Fibroblast of villous mesenchyme (primary cell): ENCODE measurements around the gene CYB561D2. TPM values are rescaled to one million over a fixed set of nuclear protein-coding genes. Genes with fewer than 3 reads are reported as not detected.

Experiments used
- DNase-seq: peaks from one replicate; pipeline ENCODE4 v3.0.0-alpha.2; 2010; ENCODE audit warnings: low read depth
- H3K4me3 ChIP-seq: 2 replicates; pipeline ENCODE4 v1.5.1; 2011; ENCODE audit warnings: low read depth, mild to moderate bottlenecking, low read length
- total RNA-seq: library from RNA; depleted of rRNA; stranded (reverse); fragments of >200 nt; gene quantifications from 2 replicates; pipeline ENCODE4 v1.2.3, GENCODE V29; 2012
- TF ChIP-seq, protein P1 (sequence below): IDR thresholded peaks from 2 replicates; pipeline ENCODE4 v1.5.1; 2012; ENCODE audit warnings: low read depth, mild to moderate bottlenecking, low read length; ENCODE audit not compliant: insufficient read depth

The CYB561D2 gene
- total RNA-seq, 1 donor: 23.7 TPM

DNA sequence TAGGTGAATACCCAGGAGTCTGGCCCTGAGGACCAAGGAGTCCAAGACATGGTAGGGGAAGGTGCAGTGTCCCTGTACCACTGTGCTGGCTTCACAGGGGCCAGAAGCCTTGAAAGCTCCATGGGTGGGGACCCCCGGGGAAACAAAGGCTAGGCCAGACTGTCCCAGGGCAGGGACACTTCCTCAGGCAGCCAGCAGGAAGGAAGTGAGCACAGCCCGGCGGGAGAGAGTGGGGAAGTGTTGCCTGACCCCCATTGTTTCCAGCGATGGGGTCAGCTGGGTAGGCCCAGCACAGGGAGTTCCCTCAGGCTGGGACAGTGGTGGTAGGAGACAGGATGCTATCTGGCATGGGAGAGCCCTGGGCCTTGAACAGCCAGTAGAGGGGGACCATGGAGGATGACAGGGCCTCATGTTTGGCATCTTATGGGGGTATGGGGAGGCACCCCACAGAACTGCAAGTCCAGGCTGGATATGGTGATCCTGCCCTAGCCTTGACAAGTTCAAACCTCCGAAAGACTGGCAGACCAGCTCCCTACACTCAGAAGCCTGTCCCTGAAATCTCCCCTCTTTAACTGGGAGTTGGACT is 27.0 kb upstream of the CYB561D2 start:
- H3K4me3 ChIP-seq: no peak overlapping the region
- TF ChIP-seq, protein P1, sequence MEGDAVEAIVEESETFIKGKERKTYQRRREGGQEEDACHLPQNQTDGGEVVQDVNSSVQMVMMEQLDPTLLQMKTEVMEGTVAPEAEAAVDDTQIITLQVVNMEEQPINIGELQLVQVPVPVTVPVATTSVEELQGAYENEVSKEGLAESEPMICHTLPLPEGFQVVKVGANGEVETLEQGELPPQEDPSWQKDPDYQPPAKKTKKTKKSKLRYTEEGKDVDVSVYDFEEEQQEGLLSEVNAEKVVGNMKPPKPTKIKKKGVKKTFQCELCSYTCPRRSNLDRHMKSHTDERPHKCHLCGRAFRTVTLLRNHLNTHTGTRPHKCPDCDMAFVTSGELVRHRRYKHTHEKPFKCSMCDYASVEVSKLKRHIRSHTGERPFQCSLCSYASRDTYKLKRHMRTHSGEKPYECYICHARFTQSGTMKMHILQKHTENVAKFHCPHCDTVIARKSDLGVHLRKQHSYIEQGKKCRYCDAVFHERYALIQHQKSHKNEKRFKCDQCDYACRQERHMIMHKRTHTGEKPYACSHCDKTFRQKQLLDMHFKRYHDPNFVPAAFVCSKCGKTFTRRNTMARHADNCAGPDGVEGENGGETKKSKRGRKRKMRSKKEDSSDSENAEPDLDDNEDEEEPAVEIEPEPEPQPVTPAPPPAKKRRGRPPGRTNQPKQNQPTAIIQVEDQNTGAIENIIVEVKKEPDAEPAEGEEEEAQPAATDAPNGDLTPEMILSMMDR: no peak
- no peak for DNase-seq

DNA sequence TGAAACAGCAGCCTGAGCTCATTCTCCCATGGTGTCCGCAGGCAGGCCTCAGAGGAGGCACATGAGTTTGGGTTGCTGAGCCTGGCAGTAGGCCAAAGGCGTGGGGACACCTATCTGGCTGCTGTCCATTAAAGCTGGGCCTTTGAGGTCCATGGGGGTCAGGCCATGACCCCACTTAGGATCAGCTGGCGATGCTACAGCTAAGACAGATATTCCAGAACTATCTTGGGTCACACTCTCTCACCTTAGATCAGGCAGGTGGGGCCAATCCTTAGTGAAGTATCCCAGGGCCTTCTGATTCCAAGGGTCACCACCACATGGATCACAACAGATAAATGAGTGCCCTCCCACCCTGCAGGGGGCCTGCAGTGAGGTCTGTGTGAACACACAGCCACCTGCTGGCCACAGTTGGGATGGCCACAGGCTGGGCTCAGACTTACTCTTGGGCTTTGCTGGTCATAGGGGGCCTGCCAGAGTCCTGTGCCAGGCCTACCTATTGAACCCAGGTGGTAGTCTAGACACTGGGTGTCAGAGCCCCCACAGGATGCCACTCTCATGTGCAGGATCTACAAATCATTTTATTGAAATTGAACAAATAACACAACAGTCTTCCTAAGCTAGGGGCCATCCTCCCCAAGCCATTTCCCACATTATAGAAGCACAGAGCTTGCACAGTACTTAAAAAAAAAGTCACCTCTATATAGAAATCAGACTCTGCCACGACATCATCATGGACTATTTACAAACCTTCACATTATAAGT is 26.1 kb upstream of the CYB561D2 start:
- TF ChIP-seq, protein P1: peak; percentile 91
- H3K4me3 ChIP-seq: no peak overlapping the region
- peak; percentile 64 for DNase-seq

DNA sequence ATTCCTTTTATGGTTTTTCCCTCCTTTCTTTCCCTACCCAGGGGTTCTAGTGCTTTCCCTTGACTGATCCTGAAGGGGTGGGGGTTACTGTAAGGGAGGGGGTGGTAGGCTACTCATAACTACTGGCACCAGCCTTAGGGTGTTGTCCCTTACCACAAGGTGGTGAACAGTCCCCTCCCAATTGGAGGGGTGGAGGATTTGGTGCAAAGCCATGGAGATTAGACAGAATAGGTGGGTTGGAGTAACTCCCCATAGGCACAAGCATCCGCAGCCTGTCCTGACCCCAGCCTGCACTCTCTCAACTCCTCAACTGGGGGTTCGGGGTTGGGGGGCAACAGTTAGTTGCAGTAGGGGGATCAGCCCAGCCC is 25.6 kb upstream of the CYB561D2 start:
- no peak overlapping the region for H3K4me3 ChIP-seq
- TF ChIP-seq, protein P1: no peak
- DNase-seq: no peak

- no peak overlapping the region for H3K4me3 ChIP-seq
- TF ChIP-seq, protein P1: no peak
- DNase-seq: no peak
Observed at GRCh38 chr3:50325497-50326181, 25.0 kb upstream of the CYB561D2 start.

GRCh38 chr3:50326182-50326541 is 24.5 kb upstream of the CYB561D2 start:
- no peak overlapping the region for H3K4me3 ChIP-seq
- TF ChIP-seq, protein P1: no peak
- DNase-seq: no peak

DNA sequence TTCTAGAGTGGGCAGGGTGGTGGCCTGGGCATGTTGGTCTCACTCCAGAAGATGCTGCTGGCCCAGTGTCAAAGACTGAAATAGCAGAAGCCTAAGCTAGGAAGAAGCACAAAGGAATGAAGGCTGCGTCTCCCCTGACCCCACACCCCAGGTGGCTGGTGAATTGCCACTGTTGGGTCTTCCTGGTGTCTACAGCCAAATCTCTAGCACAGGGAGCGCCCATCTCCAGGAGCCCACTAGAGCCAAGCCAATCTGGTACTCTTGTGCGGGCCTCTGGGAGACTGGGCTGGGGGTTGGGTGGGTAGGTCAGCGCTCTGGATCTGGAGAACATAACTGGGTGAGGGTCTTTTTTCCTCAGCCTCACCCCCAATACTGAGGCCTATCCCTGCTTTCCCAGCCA is 23.5 kb upstream of the CYB561D2 start:
- DNase-seq: no peak
- peak overlapping the region; percentile 87 for H3K4me3 ChIP-seq
- TF ChIP-seq, protein P1: no peak
